ENCODE data around the gene SPATA3. TPM values are rescaled to one million over a fixed set of nuclear protein-coding genes. Genes with fewer than 3 reads are reported as not detected.

SPATA3 gene
- total RNA-seq (2022) (not detected in 2 replicates), Bru-seq, nascent RNA (percentile 26 among the genes with signal in this experiment), BruChase-seq, experiment 1, labeled RNA remaining after a 2-hour chase (percentile 23 among the genes with signal in this experiment), BruChase-seq, experiment 2, labeled RNA remaining after a 6-hour chase (percentile 19 among the genes with signal in this experiment)
- long read RNA-seq, partial matches to known transcripts = 0 of 1 reads
- long read RNA-seq, other reads (novel, unspliced or antisense) = 1 of 1 reads

DNA sequence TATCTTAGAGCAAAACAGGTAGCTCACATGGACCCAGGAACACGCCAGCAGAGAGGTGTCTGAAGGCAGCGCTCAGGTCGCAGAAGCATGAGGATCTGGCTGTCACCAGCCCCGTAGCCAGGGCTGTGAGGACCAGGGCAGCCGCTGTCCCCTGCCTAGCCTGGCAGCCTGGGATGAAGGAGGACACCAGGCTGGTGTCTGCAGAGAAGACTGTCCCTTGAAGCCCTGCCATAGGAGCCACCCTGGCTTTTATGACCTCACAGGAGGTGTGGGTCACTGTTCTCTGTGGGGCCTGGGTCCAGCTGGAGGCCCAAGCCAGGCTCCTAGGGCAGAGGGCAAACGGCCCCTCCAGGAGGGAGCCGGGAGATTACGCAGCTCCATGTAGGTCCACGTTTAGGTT lies at the start of gene SPATA3:
Gene SPATA3, plus strand, starts transcription at position 301 of the 400 bp plus-strand sequence. CDS start 113 bp downstream, outside the sequence.
- POLR2A ChIA-PET = interaction anchor here (1.2 kb wide), 1 partner anchor 100 kb away, joined by 3 read pairs; no protein-coding TSS in a partner anchor
- BruUV-seq (replicated peaks) = no TSS peak
- CTCF ChIA-PET = interaction anchor here (0.9 kb wide), 1 partner anchor 9 kb away, joined by 3 read pairs; no protein-coding TSS in a partner anchor

GRCh38 chr2:230946429-230947234 lies 49.3 kb upstream of the SPATA3 start:
- no peak for DNase-seq
- H3K4me3 ChIP-seq (ENCODE audit: low read depth, low read length) = no peak overlapping the region
- Mint-ChIP-seq H3K4me1 (ENCODE audit: low read depth, unreplicated experiment) (no peaks in the 10 kb centered on the region), H3K27me3 (ENCODE audit: insufficient read depth, unreplicated experiment) (no peaks in the 10 kb centered on the region), H3K4me3 (ENCODE audit: unreplicated experiment) (no peak overlapping the region), H3K9me3 (ENCODE audit: unreplicated experiment) (no peaks in the 10 kb centered on the region), H3K36me3 (ENCODE audit: insufficient read depth, unreplicated experiment) (no peaks in the 10 kb centered on the region), H3K27ac (ENCODE audit: unreplicated experiment) (no peak overlapping the region)
- H3K27me3 ChIP-seq (replicated peaks; ENCODE audit: control insufficient read depth, insufficient read depth, low read length) = no peaks in the 10 kb centered on the region
- no peaks in the 10 kb centered on the region for H3K36me3 ChIP-seq (ENCODE audit: control insufficient read depth, insufficient read depth, low read length)
- no TSS peak for BruUV-seq (replicated peaks)
- TF ChIP-seq, protein P1, sequence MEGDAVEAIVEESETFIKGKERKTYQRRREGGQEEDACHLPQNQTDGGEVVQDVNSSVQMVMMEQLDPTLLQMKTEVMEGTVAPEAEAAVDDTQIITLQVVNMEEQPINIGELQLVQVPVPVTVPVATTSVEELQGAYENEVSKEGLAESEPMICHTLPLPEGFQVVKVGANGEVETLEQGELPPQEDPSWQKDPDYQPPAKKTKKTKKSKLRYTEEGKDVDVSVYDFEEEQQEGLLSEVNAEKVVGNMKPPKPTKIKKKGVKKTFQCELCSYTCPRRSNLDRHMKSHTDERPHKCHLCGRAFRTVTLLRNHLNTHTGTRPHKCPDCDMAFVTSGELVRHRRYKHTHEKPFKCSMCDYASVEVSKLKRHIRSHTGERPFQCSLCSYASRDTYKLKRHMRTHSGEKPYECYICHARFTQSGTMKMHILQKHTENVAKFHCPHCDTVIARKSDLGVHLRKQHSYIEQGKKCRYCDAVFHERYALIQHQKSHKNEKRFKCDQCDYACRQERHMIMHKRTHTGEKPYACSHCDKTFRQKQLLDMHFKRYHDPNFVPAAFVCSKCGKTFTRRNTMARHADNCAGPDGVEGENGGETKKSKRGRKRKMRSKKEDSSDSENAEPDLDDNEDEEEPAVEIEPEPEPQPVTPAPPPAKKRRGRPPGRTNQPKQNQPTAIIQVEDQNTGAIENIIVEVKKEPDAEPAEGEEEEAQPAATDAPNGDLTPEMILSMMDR (IDR thresholded peaks at IDR 0.05; ENCODE audit: insufficient read depth in 1 of 2, low read depth in 1 of 2, low read length in 1 of 2, severe bottlenecking in 1 of 2, unreplicated experiment in 1 of 2) = no peak
- POLR2A ChIA-PET = no interaction called here
- H3K4me1 ChIP-seq = no peaks in the 10 kb centered on the region
- CTCF ChIA-PET = no interaction called here
- H3K9me3 ChIP-seq = no peaks in the 10 kb centered on the region
- intact Hi-C loops (cut with micrococcal nuclease; ENCODE audit: unreplicated experiment) = no loop called here

More for the DNA sequence above, at the start of gene SPATA3:
- DNase-seq = no peak
- no peak within 1 kb of the TSS for H3K4me3 Mint-ChIP-seq (ENCODE audit: unreplicated experiment)
- no peaks in the 10 kb centered on the region for H3K9me3 ChIP-seq
- H3K36me3 ChIP-seq (ENCODE audit: control insufficient read depth, insufficient read depth, low read length) = no peaks in the 10 kb centered on the region
- no peaks in the 10 kb centered on the region for H3K27me3 ChIP-seq (replicated peaks; ENCODE audit: control insufficient read depth, insufficient read depth, low read length)
- H3K27ac Mint-ChIP-seq (ENCODE audit: unreplicated experiment) = no peak within 1 kb of the TSS
- no peaks in the 10 kb centered on the region for H3K27me3 Mint-ChIP-seq (ENCODE audit: insufficient read depth, unreplicated experiment)
- H3K4me3 ChIP-seq (ENCODE audit: low read depth, low read length) = no peak within 1 kb of the TSS
- H3K4me1 Mint-ChIP-seq (ENCODE audit: low read depth, unreplicated experiment) = peaks cover 8% of the 10 kb centered on the region
- intact Hi-C loops (cut with micrococcal nuclease; ENCODE audit: unreplicated experiment) = no loop called here
- H3K36me3 Mint-ChIP-seq (ENCODE audit: insufficient read depth, unreplicated experiment) = peaks cover 5% of the 10 kb centered on the region
- no peaks in the 10 kb centered on the region for H3K9me3 Mint-ChIP-seq (ENCODE audit: unreplicated experiment)
- TF ChIP-seq, protein P1 (IDR thresholded peaks at IDR 0.05; ENCODE audit: insufficient read depth in 1 of 2, low read depth in 1 of 2, low read length in 1 of 2, severe bottlenecking in 1 of 2, unreplicated experiment in 1 of 2) = no peak
- no peaks in the 10 kb centered on the region for H3K4me1 ChIP-seq

GRCh38 chr2:230947235-230947576 lies 48.7 kb upstream of the SPATA3 start:
- Histone ChIP-seq H3K27me3 (replicated peaks; ENCODE audit: control insufficient read depth, insufficient read depth, low read length) (no peaks in the 10 kb centered on the region), H3K4me3 (ENCODE audit: low read depth, low read length) (no peak overlapping the region), H3K36me3 (ENCODE audit: control insufficient read depth, insufficient read depth, low read length) (no peaks in the 10 kb centered on the region), H3K4me1 (no peaks in the 10 kb centered on the region), H3K9me3 (no peaks in the 10 kb centered on the region)
- H3K4me1 Mint-ChIP-seq (ENCODE audit: low read depth, unreplicated experiment) = no peaks in the 10 kb centered on the region
- POLR2A ChIA-PET = no interaction called here
- CTCF ChIA-PET = interaction anchor here (0.6 kb wide), 1 partner anchor 36 kb away, joined by 3 read pairs; no protein-coding TSS in a partner anchor
- H3K27me3 Mint-ChIP-seq (ENCODE audit: insufficient read depth, unreplicated experiment) = no peaks in the 10 kb centered on the region
- no peak overlapping the region for H3K27ac Mint-ChIP-seq (ENCODE audit: unreplicated experiment)
- TF ChIP-seq, protein P1 (IDR thresholded peaks at IDR 0.05; ENCODE audit: insufficient read depth in 1 of 2, low read depth in 1 of 2, low read length in 1 of 2, severe bottlenecking in 1 of 2, unreplicated experiment in 1 of 2) = no peak
- no peak overlapping the region for H3K4me3 Mint-ChIP-seq (ENCODE audit: unreplicated experiment)
- intact Hi-C loops (cut with micrococcal nuclease; ENCODE audit: unreplicated experiment) = no loop called here
- BruUV-seq (replicated peaks) = no TSS peak
- no peaks in the 10 kb centered on the region for H3K9me3 Mint-ChIP-seq (ENCODE audit: unreplicated experiment)
- no peak for DNase-seq
- H3K36me3 Mint-ChIP-seq (ENCODE audit: insufficient read depth, unreplicated experiment) = no peaks in the 10 kb centered on the region

All from Caco-2 (cell line).